DMS53 (cell line): ENCODE data around the gene FOXN3.
A peak's percentile ranks its signal among the peaks of the same experiment; 100 is the strongest.
"Not testable (repeated sequence)": the region's sequence is repeated elsewhere in the genome, so short reads cannot be mapped to it uniquely, and the experiment has no call there.

Source experiments
- DNase-seq: peaks from one replicate; lab custom pipeline; 2025; lab: John Stamatoyannopoulos, UW

FOXN3 gene

DNA sequence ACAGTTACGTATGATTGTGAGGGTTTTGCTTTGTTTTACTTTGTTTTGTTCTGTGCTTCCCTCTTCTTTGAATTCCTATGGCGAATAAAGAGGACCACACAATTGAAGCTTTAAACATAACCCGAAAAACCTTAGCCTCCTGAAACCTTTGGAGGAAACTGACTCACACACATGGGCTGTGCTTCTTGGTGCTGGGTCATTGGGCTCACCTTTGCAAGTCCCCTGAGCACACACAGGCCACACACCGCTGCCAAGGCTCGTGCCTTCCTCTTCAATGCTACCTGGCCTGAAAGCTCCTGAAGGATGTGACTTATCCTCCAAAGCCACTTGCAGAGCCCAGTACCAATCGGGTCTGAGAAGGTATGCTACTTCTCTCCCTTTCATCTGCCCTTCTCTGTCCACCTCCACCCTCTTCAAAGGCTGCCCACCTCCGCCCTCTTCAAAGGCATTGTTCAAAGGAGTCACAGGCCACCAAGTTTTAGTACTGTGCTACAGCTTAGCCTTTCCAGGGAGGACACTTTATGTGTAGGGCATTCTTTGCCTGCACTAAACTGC, 114.6 kb downstream of the FOXN3 start:
- DNase-seq: peak; percentile 41

DNA sequence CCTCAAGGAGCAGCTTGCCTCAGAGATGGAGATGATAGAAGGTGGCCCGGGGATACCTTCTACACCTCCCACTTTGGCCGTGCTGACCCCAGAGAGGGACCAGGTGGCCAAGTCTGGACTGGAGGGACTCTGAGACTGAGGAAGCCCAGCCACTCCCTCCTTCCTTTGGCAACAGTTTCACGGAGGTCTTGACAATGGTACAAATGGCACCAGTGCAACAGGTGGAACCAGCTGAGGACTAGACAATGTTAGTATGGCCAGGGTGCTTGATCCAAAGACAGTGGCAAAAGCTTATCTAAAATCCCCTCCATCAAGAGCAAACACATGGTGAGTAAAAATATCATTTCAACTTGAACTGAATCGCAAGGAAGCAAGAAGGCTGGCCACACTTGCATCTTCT, 117.4 kb downstream of the FOXN3 start:
- no peak for DNase-seq

DNA sequence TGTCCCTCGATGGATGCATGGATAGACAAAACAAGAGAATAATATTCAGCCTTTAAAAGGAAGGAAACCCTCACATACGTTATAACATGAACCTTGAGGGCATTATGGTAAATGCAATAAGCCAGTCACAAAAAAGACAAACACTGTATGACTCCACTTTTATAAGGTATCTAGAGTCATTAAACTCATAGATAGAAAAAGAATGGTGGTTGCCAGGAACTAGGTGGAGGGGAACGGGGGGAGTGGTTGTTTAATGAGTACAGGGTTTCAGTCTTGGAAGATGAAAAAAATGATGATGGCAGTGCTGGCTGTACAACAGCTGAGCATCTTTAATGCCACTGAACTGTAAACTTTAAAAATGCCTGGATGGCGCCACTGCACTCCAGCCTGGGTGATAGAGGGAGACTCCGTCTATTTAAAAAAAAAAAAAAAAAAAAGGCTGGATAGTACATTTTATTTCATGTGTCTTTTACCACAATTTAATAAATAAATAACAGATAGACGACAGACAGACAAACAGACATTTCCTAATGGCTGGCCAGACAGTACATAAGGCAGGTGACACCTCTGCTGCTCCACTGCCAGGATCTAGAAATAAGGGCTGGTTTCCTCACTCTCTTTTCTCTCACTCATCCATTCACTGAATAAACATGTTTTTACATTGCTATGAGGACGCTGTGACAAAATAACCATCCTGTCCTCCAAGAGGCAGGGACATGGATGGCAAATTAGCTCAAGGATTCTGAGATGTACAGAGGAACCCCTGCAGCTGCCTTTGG, 118.8 kb downstream of the FOXN3 start:
- DNase-seq: peak; percentile 3

DNA sequence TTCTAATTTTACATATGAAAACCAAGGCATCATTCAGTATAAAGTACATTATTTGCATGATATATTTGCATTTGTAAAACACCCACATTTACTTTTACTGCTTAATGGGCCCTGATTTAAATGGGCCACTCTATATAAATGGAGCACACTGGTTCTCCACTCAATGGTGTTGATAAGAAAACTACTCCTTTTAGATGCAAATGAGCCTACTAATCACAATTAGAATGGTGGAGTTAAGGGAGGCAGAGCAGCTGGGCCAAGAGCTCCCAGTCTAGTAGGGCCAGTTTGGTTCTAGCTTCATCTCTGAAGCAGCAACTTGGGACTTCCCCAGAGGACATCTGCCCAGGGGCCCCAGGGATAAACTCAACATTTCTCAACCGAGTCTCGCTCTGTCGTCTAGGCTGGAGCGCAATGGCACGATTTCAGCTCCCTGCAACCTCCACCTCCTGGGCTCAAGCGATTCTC, 120.7 kb downstream of the FOXN3 start:
- DNase-seq: no peak

DNA sequence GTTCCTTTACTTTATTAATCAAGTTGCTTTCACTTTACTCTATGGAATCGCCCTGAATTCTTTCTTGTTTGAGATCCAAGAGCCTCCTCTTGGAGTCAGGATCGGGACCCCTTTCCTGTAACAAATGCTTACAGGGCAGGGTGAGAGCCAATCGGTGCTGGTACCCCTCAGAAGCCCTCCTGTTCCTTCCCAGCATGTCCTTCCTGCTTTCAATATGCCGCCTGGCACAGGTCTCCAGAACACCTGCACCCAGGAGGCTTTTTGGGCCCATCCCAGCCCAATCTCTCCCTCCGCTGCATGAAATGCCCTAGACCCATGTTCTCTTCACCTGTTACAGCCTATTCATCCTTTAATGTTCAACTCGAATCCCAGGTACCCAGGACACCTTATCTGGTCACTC, 122.2 kb downstream of the FOXN3 start:
- no peak for DNase-seq

DNA sequence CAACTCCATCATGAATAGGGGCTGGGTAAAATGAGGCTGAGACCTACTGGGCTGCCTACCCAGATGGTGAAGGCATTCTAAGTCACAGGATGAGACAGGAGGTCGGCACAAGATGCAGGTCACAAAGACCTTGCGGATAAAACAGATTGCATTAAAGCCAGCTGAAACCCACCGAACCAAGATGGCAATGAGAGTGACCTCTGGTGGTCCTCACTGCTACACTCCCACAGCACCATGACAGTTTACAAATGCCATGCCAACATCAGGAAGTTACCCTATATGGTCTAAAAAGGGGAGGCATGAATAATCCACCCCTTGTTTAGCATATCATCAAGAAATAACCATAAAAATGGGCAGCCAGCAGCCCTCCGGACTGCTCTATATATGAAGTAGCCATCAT, 122.6 kb downstream of the FOXN3 start:
- not testable (repeated sequence) for DNase-seq

DNA sequence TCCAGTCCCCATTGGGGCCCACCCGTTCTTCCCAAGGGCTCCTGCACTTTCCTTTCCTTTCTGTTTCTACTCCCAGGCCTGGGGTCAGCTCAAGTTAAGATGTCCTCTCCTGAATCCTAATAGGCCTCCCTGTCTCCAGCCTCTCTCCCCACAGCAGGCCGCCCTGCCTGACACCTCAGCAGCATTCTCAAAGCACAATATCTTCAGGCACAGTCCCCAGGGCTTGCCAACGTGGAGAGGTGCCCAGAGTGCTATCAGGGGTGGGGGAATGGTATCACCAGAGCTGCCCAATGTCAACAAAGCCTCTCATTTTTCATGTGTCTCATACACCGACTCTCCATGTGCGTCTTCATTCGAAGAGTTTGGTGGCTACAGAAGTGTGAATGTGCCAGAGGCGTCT, 123.0 kb downstream of the FOXN3 start:
- no peak for DNase-seq

DNA sequence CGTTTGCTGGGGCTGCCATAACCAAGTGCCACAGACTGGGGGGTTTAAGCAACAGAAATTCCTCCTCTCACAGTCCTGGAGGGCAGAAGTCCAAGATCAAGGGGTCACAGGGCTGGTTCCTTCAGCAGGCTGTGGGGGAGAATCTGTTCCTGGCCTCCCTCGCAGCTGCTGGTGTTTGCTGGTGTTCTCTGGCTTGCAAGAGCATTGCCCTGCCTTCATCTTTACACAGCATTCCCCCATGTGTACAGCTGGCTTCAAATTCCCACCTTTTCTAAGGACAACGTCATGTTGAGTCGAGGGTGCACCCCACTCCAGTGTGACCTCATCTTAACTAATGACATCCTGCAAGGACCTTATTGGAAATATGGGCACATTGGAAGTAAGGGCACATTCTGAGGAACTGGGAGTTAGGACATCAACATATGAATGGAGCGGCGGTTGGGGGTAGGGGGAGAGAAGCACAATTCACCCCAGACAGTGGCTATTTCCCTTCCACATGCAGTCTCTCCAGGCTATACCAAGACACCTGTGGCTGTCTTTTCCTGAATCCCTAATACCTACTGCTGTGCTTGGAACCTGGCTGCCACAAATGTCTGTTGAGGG, 123.6 kb downstream of the FOXN3 start:
- DNase-seq: no peak

DNA sequence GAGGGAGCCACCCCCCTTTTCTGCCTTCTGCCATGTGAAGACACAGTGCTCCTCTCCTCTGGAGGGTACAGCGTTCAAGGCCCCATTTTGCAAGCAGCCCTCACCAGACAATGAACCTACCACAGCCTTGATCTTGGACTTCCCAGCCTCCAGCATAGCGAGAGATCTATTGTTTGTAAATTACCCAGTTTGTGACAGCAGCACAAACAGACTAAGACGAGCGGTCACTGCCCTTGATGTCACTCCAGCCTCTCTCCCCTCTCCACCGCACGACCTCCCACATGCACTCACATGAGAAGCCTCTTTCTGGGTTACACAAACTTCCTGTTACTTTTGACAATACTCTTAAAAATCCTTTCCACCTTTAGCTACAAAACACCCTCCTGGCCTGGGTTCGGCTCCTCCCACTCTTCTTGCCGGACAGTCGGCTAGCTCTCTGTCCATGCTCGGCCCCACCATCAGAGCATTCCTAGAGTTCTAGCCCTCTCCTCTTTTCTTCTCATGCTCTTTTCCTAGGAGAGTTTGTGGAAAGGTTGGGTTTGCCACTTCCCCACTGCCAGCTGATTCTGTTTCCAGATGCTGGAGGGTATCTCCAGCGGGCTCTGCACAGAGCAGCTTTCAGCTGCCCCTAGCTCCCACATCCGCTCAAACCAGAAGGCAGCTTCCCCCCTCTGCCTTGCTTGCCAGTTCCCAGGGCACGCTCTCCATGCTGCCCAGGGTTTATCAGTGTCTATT, 124.3 kb downstream of the FOXN3 start:
- DNase-seq: no peak

DNA sequence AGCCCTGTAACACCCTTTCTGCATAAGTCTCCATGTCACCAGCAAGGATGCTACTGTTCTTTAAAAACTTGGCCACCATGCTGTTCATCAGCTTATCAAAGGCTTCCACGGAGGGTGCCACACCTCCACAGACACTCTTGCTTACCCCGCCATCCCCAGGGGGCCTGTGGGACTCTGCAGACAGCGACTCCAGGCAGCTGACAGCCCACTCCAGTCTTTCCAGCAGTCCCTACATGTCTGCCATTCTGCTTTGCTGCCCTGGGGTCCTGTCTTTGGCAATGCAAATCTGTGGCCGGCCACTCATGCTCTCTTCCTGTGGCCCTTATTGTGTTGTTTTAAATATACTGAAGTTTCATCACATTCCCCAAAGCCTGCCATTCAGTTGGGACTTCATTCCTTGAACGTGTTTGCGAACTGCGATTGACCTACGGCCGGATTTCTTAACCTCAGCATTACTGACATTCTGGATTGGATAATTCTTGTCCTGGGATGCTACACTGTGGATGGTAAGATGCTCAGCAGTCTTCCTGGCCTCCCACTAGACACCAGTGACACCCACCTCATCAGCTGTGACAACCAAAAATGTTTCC, 125.6 kb downstream of the FOXN3 start:
- DNase-seq: no peak

DNA sequence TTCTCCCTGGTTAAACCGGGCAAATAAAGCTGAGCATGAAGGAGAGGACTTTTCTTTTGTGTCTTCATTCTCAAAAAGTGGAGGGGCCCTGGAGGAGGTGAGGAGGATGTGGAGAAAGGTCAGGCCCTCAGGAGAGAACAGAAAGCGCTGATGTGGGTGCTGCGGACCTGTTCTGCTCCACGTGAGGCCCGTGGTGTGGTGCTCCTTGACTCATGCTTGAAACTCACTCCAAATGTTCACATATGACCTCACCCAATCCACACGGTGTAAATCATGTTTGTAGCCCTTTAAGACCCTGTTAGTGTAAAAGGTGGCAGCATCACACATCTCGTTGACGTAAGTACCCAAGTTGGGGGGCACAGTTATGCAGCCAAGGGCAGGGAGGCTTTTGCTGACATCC, 126.2 kb downstream of the FOXN3 start:
- DNase-seq: no peak

DNA sequence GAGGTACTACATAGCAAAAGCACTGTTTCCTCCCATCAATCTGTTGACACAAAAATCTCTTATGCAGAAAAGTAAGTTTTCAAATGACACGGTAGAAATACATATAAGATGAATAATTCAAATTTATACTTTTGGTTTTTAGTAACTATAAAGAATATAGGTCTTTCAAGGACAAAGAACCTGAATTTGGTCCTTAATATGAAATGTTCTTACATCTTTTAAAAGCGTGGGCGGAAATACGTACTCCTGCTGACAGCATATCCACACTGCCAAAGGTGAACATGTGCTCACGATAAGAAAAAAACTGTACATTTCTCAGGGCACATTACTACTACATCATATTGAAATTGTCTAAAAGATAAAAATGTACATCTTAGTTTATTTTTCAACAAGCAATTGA, 127.6 kb downstream of the FOXN3 start:
- DNase-seq: no peak

DNA sequence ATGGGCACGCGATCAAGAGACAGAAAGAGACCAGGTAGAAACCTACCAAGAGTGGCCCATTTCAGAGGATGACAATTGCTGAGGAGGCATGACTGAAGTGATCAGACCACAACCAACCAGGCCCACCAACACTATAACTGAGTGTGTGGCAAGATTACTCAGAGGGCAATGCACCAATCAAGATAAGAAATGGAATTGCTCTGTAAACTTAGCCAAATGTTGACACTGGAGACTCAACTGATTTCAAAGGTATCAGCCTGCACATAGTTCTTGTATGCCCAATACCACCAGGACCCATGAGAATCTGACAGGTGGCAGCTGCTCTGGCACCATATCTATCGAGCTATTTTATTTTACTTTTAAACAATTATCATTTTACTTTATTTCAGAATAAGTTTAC, 128.9 kb downstream of the FOXN3 start:
- DNase-seq: no peak

DNA sequence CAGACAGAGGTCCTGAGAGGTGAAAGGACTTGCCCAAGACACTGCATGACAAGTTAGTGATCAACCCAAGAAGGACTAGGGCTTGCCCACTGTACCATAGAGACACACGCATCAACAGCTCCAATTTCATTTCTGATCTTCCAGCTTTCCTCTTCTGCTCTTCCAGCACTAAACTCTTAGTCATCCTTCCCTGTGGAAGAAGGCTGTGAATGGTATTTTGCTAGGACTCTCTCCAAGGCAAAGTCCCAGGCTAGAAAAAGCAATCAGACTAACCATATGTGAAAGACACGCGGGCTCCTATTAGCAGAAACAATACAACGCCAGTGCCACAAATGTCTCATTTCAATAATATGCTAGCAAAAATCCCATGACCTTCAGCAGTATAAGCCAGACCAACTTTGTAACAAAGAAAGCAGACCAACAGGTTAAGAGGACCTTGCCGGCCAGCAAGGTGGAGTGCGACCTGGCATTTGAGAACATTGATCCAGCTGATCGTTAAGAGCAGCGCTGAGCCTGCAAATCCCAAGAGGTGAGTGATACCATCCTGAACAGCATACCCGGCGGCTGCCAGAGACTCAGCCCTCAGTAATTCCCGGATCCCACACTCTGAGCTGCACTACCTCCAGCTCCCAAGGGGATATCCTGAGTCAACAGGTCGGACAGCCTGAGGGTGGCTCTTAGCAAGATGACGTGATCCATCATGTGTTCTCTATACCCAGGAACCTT, 132.5 kb downstream of the FOXN3 start:
- DNase-seq: no peak

DNA sequence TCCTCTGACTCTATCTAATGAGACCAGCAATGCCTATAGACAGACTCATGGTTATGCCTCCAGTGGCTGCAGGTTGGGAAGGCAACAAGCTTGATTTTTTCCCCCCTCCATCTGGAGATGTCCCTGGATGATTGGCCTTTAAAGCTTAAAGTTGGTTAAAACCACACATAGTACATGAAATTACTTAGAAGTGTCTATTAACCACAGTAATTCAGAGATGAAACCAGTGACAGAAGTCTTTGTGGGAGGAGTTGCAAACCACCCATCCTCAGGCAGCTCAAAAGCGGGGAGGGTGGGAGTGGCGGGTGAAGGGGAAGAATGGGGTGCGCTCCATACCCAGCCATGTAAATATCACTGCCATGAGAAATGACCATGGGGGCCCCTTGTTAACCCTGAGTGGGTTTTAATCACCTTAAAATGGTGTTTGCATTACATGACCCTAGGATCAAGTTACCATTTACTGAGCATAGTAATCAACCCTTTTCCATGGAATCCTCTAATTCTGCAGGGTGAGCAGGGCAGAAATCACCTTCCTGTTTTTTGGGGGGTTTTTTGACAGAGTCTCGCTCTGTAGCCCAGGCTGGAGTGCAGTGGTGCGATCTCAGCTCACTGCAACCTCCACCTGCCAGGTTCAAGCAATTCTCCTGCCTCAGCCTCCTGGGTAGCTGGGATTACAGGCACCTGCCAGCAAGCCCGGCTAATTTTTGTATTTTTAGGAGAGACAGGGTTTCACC, 133.5 kb downstream of the FOXN3 start:
- DNase-seq: no peak

DNA sequence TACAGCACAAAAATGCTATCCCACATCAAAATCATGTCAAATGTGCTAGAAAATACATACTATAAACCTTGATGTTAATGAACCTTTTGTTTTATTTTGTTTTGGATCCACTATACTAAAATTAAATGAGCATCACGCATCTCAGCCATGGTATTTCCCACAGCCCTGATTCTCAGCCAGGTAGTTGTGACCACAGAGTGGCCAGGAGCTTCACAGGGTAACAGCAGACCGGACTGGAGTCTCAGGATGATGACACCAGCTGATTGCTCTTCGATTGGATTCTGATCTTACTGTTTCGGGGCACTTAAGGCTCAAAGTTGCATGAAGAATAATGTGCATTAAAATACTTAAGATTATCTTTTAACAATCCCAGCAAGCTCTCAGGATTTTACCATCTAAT, 134.8 kb downstream of the FOXN3 start:
- DNase-seq: no peak

DNA sequence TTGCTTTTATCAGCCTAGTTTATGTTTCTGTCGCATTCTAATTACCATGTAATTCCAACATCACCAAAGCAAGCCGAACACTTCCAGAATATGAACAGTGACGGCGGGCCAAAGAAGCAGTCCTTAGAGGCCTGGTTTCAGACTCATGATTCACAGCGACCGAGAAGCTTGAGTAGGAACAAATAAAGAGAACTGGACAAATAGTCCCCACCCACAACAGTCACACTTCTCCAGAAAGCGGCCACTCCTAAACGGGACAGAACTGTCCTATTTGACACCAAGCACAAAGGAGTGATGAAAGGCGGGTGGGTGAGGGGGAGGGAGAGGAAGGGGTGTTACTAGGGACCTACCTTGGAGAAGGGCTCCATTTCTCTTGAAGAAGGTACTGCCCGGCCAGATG, 136.4 kb downstream of the FOXN3 start:
- no peak for DNase-seq

DNA sequence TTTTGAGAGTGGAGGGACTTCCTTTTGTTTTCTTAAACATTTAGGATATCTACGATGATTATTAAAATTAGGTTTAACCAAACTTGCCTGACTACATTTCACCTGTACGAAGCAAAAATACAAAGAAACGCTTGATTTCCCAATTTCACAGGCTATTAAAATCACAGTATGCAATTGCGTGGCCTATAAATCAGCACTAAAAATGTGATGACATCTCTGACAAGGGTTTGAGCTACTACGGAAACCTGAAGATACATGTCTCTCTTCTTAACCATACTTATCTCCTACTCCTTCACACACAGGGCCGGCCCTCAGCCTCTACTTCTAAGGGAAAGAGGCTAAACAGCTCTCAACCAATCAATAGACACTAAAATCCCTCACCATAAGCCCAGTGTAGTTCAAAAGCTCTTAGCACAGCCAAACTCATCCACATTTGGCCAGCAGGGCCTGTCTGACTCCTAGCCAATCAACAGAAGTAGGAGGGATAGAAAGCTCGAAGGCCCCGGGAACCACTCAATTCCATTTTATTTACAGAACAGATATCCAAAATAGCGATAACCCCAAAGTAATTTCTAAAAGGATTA, 137.3 kb downstream of the FOXN3 start:
- DNase-seq: no peak

DNA sequence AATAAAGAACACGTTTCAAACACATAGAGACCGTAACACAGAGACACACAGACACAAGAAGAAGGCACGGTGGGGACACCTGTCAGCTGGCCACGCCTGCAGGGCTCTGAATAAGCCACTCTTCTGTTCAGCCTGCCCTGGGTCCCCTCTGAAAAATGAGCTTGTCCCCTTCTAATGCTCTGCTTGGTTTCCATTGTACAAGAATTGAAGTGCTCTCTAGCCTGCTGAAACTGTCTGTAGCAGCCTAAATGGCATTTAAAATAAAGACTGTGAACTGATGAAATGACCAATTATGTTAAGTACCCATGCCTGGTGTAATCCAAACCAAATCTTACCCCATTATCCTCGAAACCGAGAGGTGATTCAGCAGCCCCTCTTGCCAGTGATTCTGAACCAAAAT, 139.8 kb downstream of the FOXN3 start:
- no peak for DNase-seq

DNA sequence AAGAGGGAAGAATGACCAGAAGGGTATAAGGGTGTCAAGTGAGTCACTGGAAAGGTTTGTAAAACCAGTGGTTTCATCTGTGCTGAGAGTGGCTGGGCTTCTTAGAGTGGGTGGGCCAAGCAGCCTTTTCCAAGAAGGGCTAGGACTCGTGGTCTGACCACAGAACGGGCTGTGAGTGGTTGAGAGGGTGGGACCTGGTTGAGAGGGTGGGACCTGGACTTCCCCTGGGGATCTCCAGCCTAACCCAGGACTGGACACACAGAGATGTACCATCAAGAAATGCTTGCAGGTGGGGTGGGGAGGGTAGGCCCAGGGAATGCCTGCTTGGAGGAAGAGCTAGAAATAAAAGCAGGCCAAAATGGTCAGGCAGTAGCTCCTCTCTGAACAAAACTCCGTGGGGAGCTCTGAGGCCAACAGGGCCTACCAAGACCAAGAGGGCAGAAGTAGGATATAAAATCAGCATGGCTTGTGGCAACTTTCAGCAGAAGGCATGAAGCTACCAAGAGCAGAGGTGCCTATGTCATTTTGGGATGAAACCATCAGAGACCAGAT, 140.5 kb downstream of the FOXN3 start:
- DNase-seq: no peak
